Body of pancreas (tissue), 4 donors: ENCODE measurements around the gene KANSL1L. TPM values are rescaled to one million over a fixed set of nuclear protein-coding genes. Genes with fewer than 3 reads are reported as not detected.
A peak's percentile ranks its signal among the peaks of the same experiment; 100 is the strongest.

Experiments
- ATAC-seq: fragments of 150-250 bp; one replicate; pipeline ENCODE4 v1.9.1; 2016
- DNase-seq, 4 donors: peaks; one replicate each; pipeline ENCODE4 v3.0.0-alpha.2; 2019
- H3K27ac ChIP-seq, 4 donors: fragments of 200-600 bp; sonication (generic); 1 replicate in 3 of 4; 2 replicates in 1 of 4; pipeline versions ENCODE4 v1.5.1 to v1.6.1; 2016 to 2019; ENCODE audit warnings: mild to moderate bottlenecking in 1 of 4, mixed read lengths in 1 of 4, moderate library complexity in 1 of 4
- H3K27me3 ChIP-seq, 2 donors: fragments of 200-600 bp; sonication (generic); one replicate each; pipeline ENCODE4 v1.6.0; 2016; ENCODE audit warnings: mild to moderate bottlenecking in 1 of 2
- H3K36me3 ChIP-seq, 2 donors: fragments of 200-600 bp; sonication (generic); replicated peaks in 1 of 2; 2 replicates each; pipeline ENCODE4 v1.5.1; 2016; ENCODE audit warnings: low read depth in 2 of 2; ENCODE audit not compliant: insufficient read depth in 1 of 2
- H3K4me1 ChIP-seq: fragments of 200-600 bp; sonication (generic); one replicate; pipeline ENCODE4 v1.6.0; 2016
- H3K4me3 ChIP-seq, 2 donors: fragments of 200-600 bp; sonication (generic); 1 replicate in 1 of 2; 2 replicates in 1 of 2; pipeline ENCODE4 v1.5.1; 2016 to 2019
- H3K9me3 ChIP-seq, 3 donors: fragments of 200-600 bp; sonication (generic); 1 replicate in 2 of 3; 2 replicates in 1 of 3; pipeline ENCODE4 v1.5.1; 2016
- POLR2A ChIP-seq, 3 donors: fragments of 450-650 bp; IDR thresholded peaks; one replicate each; pipeline ENCODE4 v1.6.1; 2016; ENCODE audit warnings: antibody characterized with exemption in 3 of 3, mild to moderate bottlenecking in 2 of 3
- WGBS, 2 donors: methylation state at CpG; one replicate each; pipeline ENCODE4 v1.1.5; 2017; 5-methylcytosine and 5-hydroxymethylcytosine counted together
- intact Hi-C: fragments of 100-400 bp; cut with DNase I; formaldehyde crosslinking; loops from one replicate; pipeline ENCODE4 v1.15.1; 2023
- total RNA-seq, 2 donors: library from RNA; depleted of rRNA; stranded (reverse); fragments of >200 nt; gene quantifications; one replicate each; pipeline ENCODE4 v1.1.0, GENCODE V29; 2016
- TF ChIP-seq, protein P1 (sequence below), 7 experiments: fragments of 450-650 bp in 4 of 7; fragments of 200-600 bp in 3 of 7; sonication (generic) in 3 of 7; IDR thresholded peaks; one replicate each; pipeline ENCODE4 v1.5.1; 2016 to 2019; ENCODE audit warnings: antibody characterized with exemption in 7 of 7

KANSL1L gene
- total RNA-seq, 2 donors from 2014 or later, result 26.5 to 94.9 TPM

- Histone ChIP-seq H3K27ac (no peak overlapping the region), H3K4me3 (no peak overlapping the region), H3K4me1 (no peaks in the 10 kb centered on the region), H3K9me3 (no peaks in the 10 kb centered on the region), H3K27me3 (no peaks in the 10 kb centered on the region), H3K36me3 (no peaks in the 10 kb centered on the region)
- TF ChIP-seq POLR2A (IDR thresholded peaks at IDR 0.05), result no peak
- TF ChIP-seq, protein P1, sequence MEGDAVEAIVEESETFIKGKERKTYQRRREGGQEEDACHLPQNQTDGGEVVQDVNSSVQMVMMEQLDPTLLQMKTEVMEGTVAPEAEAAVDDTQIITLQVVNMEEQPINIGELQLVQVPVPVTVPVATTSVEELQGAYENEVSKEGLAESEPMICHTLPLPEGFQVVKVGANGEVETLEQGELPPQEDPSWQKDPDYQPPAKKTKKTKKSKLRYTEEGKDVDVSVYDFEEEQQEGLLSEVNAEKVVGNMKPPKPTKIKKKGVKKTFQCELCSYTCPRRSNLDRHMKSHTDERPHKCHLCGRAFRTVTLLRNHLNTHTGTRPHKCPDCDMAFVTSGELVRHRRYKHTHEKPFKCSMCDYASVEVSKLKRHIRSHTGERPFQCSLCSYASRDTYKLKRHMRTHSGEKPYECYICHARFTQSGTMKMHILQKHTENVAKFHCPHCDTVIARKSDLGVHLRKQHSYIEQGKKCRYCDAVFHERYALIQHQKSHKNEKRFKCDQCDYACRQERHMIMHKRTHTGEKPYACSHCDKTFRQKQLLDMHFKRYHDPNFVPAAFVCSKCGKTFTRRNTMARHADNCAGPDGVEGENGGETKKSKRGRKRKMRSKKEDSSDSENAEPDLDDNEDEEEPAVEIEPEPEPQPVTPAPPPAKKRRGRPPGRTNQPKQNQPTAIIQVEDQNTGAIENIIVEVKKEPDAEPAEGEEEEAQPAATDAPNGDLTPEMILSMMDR (IDR thresholded peaks at IDR 0.05), result no peak
- DNase-seq (no peak), ATAC-seq (no peak)
- WGBS, 2 donors, result 53 to 80% methylated on average over 2 of the region's 2 CpGs
- intact Hi-C loops, result no loop called here
Measured at GRCh38 chr2:209986415-209986814, 184.8 kb downstream of the KANSL1L start.

GRCh38 chr2:209985874-209986273 lies 185.3 kb downstream of the KANSL1L start:
- no peak for DNase-seq
- Histone ChIP-seq H3K4me3 (no peak overlapping the region), H3K4me1 (no peaks in the 10 kb centered on the region), H3K27ac (no peak overlapping the region), H3K27me3 (no peaks in the 10 kb centered on the region), H3K36me3 (no peaks in the 10 kb centered on the region), H3K9me3 (no peaks in the 10 kb centered on the region)
- intact Hi-C loops, result no loop called here
- no peak for TF ChIP-seq POLR2A (IDR thresholded peaks at IDR 0.05)
- TF ChIP-seq, protein P1 (IDR thresholded peaks at IDR 0.05), result no peak
- WGBS, 2 donors, result 66 to 69% methylated on average over 3 of the region's 3 CpGs
- no peak for ATAC-seq

- no peaks in the 10 kb centered on the region for H3K36me3 ChIP-seq
- H3K4me1 ChIP-seq, result no peaks in the 10 kb centered on the region
- DNase-seq, result no peak
- no peak overlapping the region for H3K4me3 ChIP-seq
- H3K9me3 ChIP-seq, result no peaks in the 10 kb centered on the region
- H3K27ac ChIP-seq, result no peak overlapping the region
- H3K27me3 ChIP-seq, result no peaks in the 10 kb centered on the region
- intact Hi-C loops, result no loop called here
- TF ChIP-seq, protein P1 (IDR thresholded peaks at IDR 0.05), result no peak
- TF ChIP-seq POLR2A (IDR thresholded peaks at IDR 0.05), result no peak
- no peak for ATAC-seq
- 73 to 83% methylated on average over 2 of the region's 2 CpGs for WGBS, 2 donors
Measured at GRCh38 chr2:209984291-209984690, 186.9 kb downstream of the KANSL1L start.

GRCh38 chr2:209977386-209978239 lies 193.6 kb downstream of the KANSL1L start:
- 38 to 40% methylated on average over 2 of the region's 2 CpGs for WGBS, 2 donors
- TF ChIP-seq POLR2A (IDR thresholded peaks at IDR 0.05), result no peak
- TF ChIP-seq, protein P1 (IDR thresholded peaks at IDR 0.05), result peak; percentile 51 to 80 (median 69)
- peak; percentile 62 for ATAC-seq

More at GRCh38 chr2:209977386-209978239, 193.6 kb downstream of the KANSL1L start:
- Histone ChIP-seq H3K4me3 (no peak overlapping the region), H3K36me3 (no peaks in the 10 kb centered on the region), H3K27ac (no peak overlapping the region), H3K27me3 (no peaks in the 10 kb centered on the region), H3K4me1 (no peaks in the 10 kb centered on the region), H3K9me3 (no peaks in the 10 kb centered on the region)
- DNase-seq, result no peak
- intact Hi-C loops, result loop anchor here (5.0 kb wide), 2 partner anchors 220 to 415 kb away; no protein-coding TSS in a partner anchor
